ENCODE results near the gene CDKN1C.

The CDKN1C gene

DNA sequence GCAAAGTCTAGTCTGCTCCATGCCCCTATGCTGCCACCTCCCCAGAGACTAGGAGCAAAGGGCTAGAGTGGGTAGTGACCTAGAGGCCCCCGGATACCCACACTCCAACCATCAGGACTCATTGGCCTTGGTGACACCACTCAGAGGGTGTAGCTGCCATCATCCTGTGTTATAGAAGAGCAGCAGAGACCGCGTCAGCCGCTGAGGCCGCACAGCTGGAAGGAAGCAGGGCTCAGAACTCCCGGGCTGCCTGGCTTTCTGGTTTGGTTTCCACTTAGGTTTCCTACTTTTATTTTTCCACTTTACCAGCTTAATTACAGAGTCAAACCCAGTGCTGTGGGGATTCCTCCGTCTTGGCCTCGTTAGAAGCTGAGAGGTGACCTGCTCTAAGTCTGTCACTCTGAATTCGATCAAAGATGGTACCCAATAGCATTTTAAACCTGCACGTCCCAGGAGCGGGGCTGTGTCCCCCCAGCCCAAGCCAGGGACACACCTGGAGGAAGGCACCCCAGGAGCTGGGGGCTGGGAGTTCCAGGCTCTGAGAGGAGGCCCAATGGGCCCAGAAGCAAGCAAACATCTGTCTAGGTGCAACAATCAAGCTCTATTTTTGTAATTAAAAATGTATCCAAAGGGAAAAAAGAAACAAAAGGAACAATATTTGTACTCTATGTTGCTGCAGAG, 2.1 kb upstream of the CDKN1C start:
- no peak for DNase-seq

GRCh38 chr11:2886936-2887335, 1.4 kb upstream of the CDKN1C start:
- no peak for DNase-seq

DNA sequence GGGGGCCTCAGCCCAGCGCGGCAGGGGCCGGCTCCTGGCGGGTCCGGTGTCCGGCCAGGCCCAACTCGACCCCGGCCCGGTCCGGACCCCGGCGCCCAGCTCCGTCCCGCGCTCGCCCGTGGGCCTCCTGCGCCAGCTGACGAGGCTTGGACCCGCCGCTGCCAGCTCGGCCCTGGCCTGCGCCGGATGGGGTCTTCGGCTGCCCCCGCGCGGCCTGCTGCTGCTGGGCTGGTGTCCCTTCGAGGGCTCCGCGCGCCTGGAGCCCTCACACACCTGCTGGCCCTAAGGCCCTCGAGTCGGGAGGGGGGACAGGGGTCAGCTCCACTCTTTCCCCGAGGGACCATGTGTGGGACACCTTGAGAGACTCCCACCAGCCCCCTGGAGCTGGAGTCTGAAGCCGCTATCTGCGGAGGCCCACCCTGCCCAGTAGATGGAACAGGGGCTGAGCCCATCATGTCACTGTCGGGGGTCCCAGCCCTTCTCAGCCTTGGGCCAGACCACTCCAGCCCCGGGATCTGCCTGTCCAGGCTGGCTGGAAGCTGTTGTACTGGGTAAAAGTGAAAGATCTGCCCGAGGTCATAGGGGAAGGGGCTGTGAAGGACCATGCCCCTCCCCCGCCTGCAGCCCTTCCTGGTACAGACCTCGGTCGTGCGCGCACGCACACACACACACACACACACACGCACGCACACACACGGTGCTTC, 768 bp upstream of the CDKN1C start:
- DNase-seq: no peak

DNA sequence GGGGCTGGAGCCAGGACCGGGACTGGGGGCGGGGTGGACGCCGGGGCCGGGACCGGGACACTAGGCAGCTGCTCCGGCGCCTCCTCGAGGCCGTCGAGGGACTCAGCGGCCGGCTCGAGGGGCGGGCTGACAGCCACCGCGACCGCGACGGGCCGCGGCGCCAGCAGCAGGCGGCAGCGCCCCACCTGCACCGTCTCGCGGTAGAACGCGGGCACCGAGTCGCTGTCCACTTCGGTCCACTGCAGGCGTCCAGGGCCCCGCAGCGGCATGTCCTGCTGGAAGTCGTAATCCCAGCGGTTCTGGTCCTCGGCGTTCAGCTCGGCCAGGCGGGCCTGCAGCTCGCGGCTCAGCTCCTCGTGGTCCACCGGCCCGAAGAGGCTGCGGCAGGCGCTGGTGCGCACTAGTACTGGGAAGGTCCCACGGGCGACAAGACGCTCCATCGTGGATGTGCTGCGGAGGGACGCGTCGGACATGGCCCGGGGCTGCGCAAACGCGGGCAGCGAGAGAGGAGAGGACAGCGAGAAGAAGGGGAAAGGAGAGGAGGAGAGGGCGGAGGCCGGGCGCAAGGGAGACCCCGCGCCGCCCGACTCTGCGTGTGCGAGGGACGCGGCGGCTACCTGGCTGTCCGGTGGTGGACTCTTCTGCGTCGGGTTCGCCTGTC, 428 bp downstream of the CDKN1C start:
- DNase-seq: no peak

DNA sequence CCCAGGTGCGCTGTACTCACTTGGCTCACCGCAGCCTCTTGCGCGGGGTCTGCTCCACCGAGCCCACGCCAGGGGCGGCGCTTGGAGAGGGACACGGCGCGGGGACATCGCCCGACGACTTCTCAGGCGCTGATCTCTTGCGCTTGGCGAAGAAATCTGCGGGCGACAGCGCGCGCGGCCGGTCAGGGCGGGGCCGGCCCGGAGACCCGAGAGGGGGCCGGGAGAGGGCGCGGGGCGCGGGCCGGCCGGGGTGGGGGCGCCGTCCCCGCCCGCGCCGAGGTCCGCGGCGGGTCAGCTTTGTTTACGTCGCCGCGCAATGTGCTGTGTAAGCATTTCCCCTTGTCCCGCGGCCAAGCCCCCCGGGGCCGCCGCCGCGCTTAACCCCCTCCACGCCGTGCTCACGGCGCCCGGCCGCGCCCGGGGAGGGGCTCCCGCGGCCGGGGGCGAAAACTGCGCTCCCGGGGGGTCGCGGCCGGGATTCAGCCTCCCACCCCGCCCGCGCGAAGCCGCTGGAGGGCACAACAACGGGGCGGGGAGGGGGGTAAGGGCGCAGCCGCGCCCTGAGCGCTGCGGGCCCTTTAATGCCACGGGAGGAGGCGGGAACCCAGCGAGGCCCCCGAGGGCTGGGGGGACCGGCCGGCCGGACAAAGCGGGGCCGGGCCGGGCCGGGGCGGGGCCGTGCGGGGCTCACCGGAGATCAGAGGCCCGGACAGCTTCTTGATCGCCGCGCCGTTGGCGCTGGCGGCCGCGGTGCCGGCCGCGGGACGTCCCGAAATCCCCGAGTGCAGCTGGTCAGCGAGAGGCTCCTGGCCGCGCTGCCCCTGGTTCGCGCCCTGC, 1.4 kb downstream of the CDKN1C start:
- no peak for DNase-seq

- no peak for DNase-seq
These were observed 2.0 kb downstream of the CDKN1C start for GRCh38 chr11:2883640-2883978.

GRCh38 chr11:2882396-2883110, 3.0 kb downstream of the CDKN1C start:
- DNase-seq: no peak

DNA sequence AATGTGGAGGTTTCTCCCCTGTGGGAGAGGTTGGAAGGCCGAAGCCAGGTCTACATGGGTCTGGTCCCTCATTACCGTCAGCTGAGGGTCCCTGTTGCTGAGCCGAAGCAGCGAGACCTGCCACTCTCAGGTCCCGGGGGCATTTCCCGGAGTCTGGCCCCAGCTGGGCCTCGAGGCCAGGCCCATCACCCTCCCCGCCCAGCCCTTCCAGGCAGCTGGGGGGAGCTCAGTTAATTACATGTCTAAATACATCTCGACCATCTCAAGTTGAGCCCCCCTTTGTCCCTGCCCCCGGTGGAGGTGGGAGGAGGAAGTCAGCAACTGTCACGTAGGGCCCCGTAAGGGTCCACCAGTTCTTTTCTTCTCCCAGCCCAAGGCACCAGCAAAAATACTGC, 3.6 kb downstream of the CDKN1C start:
- DNase-seq: no peak

GRCh38 chr11:2881076-2881980, 4.2 kb downstream of the CDKN1C start:
- no peak for DNase-seq

DNA sequence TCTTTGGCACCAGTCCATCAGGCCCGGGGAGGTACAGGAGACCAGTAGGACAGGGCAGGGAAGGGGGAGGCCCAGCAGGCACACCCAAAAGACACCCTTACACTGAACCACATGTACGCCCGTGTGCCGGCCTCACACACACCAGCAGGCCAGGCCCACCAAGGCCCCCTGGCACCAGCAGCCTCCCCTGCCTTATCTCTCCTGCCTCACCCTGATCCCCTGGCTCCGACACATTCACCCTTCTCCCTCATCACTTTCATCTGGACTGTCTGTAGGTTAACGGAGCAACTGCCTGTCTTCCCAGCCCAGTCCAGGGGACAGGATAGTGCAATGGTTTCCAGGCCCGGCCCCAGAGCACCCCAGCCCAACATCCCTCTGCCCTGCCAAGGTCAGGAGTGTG, 4.9 kb downstream of the CDKN1C start:
- DNase-seq: no peak

- no peak for DNase-seq
These were observed 6.8 kb downstream of the CDKN1C start for GRCh38 chr11:2878782-2879181.

DNA sequence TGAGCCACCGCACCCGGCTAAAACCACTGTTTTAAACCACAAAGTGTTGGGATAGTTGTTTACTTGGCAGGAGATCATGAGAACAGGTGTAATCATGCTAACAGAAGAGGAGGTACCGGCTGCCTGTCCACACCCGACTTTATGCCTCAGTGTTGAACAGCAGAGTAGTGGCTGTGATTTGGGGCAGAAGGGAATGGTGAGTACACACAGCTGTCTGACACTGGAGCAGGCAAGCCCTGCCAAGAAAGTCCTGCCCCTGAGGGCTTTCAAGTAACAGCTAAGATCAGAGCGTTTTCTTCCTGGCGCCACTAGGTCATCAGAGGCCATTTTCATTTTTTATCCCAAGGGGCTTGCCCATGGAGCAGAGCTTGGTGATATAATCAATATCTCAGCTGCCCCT, 8.1 kb downstream of the CDKN1C start:
- no peak for DNase-seq

DNA sequence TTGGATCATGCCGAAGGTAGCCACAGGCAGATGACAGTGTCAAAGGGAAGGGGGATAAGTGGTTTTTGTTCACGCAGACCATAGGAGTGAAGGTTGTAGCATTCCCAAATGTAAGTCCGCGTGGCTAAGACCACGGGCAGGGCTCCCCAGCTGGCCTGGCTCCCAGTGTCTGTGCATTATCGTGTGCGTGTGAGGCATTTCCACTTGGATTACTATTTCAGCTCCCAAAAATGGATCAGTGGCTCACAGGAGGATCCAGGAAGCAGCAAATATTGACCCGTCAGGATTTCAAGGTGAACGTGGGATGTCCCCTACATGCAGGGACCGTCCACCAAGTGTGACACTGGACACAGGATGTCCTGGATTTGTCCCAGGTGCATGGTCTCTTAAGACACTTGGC, 10.6 kb downstream of the CDKN1C start:
- DNase-seq: no peak

DNA sequence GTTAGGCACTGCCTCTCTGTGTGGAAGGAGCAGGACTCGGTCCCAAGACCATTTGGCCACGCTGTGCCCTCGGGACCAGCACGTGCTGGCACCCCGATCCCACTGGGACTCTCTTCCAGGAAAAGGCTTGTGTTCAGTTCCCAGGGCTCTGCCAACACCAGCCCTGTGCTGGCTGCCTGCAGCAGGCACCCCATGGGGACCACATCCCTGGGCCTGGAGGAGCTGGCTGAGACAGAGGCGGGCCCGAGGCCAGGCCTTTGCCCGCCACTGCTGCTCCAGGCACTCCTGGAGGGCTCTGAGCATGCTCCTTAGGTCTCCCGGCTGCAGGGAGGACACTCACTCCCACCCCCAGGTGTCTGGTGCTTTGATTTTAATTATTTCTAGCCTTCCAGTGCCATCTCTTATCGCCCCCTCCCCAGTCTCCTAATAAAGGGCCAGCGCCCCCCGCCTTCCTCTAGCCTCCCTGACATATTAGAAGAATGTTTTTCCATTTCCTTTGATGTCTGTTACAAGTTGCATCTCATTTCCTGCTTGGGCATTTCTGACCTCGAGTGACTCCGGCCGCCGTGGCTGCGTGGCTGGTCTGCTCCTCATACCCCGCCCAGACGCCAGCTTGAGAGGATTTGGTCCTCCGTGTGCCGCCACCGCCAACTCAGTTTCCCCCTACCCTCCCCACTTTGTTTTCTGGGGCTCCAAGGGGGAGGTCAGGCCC, 14.4 kb downstream of the CDKN1C start:
- no peak for DNase-seq

- no peak for DNase-seq
These were observed 15.1 kb downstream of the CDKN1C start for GRCh38 chr11:2870460-2870859.

DNA sequence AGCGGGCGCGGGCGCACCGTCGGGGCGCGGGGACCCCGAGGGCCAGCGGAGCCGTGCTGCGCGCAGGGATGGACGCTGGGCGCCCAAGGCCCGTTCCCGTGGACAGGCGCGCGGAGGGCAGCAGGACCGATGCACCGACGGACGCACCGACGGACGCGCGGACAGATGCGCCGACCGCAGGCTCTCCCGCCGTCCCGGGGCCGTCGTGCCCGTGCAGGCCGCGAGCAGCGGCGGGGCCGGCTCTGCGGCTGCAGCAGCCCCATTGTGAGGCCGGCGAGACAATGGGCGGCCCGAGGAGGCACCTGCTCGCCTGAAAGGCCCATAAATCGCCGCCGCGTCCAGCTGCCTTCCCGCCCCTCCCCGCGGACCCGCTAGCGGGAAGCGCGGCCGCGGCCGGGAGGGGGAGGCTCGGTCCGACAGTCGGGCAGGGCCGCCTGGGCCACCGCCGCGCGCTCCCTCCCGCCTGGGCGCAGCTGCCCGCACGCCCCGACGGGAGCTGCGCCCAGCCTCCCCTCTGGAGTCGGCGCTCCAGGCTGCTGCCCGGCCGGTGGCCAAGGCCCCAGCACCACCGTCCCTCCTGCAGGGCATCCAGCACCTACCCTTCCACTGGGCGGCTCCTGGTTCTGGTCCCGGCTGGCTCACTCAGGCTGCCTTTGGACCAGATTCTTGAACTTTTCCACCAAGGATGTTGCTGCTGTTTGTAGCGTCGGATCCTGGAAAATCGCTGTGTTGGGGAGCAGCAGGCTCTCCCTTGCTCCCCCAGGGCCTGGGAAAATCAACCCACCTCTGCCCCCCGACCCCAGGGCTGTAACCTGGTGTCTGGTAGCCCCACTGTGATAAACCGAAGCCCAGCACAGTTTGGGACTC, 15.8 kb downstream of the CDKN1C start:
- no peak for DNase-seq

GRCh38 chr11:2869134-2869526, 16.4 kb downstream of the CDKN1C start:
- no peak for DNase-seq

DNA sequence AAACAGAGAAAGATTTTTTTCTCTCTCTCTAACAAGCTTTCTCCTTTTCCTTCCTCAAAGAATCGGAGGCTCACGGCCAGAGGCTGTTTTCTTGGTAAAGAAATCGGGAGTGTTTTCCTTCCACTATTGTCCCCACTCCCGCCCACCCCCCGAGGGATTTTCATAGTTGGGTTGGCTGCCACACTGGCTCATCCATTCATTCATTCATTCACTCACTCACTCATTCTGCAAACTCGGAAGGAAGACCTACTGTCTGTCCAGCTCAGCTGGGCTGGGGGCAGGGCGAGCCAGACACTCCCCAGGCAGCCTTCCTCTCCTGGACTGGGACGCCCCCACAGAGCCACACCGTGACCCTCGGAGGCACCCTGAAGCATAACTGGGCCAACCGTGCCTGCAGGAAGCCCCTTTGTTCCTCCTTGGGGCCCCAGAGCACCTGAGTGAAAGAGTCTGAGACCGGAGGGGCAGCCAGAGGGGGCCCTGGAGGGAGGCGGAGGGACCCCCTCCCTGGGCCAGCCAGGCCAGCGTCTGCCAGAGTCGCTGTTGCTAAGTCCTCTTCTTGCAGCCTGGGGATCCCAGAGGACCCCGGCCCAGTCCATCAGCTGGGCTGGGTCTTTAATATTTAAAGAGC, 17.0 kb downstream of the CDKN1C start:
- DNase-seq: no peak

GRCh38 chr11:2867722-2868505, 17.7 kb downstream of the CDKN1C start:
- DNase-seq: no peak
